ENCODE results near the gene CBL.
"Not testable (repeated sequence)": the region's sequence is repeated elsewhere in the genome, so short reads cannot be mapped to it uniquely, and the experiment has no call there.

The CBL gene

DNA sequence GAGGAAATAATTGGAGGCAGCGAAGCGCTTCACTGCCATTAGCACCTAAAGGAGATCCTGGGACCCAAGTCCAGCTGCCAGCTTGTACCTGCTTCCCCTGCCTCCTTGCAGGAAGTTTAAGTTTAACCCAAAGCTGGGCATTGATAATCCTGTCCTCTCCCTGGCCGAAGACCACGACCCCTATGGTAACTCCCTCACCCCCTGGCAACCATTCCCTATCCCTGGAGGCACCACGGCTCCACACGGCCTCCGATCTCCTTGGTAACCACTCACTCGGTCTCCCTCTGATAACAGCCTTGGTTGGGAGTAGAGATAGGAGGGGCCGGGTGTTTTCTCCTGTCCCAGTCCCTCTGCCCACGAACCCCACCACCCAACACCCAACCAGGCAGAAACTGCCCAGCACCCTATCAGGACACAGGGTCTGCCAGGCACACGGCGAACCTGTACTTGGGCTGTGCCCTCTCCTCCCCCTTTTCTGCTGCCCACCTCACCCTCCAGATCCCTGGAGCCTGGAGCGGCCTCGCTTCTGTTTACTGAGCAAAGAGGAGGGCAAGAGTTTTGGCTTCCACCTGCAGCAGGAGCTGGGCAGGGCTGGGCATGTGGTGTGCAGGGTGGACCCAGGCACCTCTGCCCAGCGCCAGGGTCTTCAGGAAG is 20.0 kb upstream of the CBL start:
- no peak for DNase-seq

DNA sequence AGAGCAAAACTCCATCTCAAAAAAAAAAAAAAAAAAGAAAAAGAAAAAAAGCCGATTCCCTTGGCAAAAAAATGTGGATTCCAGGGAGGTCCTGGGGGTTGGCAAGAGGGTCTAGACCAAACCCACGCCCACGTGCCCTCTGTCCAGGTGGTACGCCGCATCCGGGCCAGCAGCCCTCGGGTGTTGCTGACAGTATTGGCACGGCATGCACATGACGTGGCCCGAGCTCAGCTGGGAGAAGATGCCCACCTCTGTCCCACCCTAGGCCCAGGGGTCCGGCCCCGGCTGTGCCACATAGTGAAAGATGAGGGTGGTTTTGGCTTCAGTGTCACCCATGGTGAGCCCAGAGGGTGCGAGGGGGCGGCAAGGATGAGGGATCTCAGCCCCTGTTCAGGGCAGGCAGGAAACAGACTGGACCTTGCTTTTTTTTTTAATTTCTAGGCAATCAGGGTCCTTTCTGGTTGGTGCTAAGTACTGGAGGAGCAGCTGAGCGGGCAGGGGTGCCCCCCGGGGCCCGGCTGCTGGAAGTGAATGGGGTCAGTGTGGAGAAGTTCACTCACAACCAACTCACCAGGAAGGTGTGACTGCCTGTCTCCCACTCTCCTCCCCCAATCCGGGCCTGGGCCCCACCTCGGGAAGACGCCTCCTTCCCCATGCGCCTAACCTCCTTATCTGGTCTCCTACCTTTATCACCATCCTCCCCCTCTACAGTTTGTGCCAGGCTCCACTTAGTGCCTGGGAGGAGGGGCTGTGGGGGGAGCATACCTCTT is 18.8 kb upstream of the CBL start:
- no peak for DNase-seq

DNA sequence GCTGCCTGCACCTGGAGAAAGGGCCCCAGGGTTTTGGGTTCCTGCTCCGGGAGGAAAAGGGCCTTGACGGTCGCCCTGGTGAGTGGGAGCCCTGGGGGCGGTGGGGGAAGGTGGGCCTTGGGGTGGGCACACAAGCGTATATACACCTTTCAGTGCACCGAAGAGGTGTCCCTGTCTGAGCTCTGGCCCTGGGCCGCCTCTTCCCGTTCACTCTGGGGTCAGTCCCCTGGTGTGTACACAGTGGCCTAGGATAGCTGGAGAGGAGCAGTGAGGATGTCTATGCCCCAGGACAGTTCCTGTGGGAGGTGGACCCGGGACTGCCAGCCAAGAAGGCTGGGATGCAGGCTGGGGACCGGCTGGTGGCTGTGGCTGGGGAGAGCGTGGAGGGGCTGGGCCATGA is 18.1 kb upstream of the CBL start:
- no peak for DNase-seq

- no peak for DNase-seq
These were observed 17.3 kb upstream of the CBL start for GRCh38 chr11:119188887-119189286.

- DNase-seq: no peak
These were observed 16.7 kb upstream of the CBL start for GRCh38 chr11:119189393-119189792.

DNA sequence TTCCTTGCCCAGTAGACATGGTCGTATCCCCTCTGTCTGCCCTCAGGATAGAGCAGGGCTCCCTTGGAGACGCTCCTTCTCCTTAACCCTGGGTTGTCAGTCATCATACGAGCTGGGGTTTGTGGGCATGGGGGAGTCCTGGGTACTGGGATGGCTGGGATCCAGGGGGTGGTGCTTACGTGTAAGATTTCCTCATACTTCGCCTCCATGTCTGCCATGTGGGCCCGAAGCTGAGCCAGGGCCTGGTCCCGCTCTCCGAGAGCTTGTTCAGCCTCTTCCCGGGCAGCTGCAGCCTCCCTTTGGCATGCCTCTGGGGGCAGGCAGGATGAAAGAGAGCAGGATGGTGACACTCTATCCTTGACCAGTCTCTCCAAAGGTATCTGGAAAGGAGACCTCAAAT is 15.6 kb upstream of the CBL start:
- no peak for DNase-seq

DNA sequence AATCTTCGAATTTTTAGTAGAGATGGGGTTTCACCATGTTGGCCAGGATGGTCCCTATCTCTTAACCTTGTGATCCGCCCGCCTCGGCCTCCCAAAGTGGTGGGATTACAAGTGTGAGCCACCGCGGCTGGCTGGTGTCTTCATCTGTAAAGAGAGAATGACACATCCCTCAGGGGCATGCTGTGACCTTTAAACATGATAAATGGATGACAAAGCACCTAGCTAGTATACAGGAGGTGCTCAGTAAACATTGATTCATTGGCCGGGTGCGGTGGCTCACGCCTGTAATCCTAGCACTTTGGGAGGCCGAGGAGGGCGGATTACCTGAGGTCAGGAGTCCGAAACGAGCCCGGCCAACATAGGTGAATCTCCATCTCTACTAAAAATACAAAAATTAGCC is 14.9 kb upstream of the CBL start:
- DNase-seq: not testable (repeated sequence)

- no peak for DNase-seq
These were observed 14.0 kb upstream of the CBL start for GRCh38 chr11:119192111-119192510.

DNA sequence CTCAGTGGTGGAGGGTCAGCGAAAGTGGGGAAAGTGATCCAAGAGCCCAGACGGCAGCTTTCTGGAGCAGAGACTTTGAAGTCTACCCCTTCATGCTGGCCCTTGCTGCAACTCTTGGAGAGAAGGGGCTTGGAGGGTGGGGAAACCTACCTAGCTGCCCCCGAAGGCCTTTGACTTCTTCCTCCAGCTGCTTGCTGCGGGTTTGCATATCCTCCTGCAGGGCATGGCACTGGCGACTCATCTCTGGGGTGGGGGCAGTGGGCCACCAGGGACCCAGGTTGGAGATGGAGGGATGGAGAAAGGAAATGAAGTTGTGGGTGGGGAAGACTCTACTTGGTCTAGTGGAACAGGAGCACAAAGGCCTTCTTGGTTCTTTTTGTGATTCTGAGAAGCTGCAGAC is 13.1 kb upstream of the CBL start:
- no peak for DNase-seq

GRCh38 chr11:119193626-119194025 is 12.5 kb upstream of the CBL start:
- no peak for DNase-seq

DNA sequence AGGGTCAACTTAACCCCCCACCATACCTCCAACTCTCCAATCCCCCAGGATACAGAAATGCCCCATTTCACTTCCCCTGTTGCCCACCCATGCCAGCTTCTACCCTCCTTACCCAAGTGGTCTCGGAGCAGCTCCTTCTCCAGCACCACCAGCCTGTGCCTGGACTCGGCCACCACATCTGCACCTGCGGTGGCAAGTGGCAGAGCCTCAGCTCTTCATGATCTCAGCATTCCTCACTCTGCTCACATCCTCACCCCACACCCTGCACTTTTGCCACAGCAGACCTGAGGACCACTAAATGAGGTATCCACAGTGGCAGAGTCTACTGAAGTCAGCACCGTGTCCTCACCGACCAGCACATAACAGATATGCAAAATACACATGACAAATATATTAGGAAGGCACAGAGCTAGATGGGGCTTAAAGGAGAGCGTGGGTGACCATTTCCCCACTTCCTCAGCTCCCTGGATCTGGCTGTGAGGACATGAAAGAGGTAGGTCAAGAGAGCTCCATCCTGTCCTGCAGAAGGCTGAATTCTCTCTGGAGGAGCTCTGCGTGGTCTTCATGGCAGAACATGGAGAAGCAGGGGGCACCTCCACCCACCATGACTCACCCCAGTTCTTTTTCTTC is 11.2 kb upstream of the CBL start:
- DNase-seq: no peak

GRCh38 chr11:119195680-119196079 is 10.5 kb upstream of the CBL start:
- DNase-seq: peak; percentile 61

- DNase-seq: peak; percentile 78
These were observed 9.2 kb upstream of the CBL start for GRCh38 chr11:119196833-119197483.

- DNase-seq: no peak
These were observed 7.2 kb upstream of the CBL start for GRCh38 chr11:119198925-119199324.

- DNase-seq: not testable (repeated sequence)
These were observed 4.9 kb upstream of the CBL start for GRCh38 chr11:119201236-119201635.

GRCh38 chr11:119202554-119202953 is 3.6 kb upstream of the CBL start:
- DNase-seq: no peak

GRCh38 chr11:119204066-119204465 is 2.1 kb upstream of the CBL start:
- no peak for DNase-seq

DNA sequence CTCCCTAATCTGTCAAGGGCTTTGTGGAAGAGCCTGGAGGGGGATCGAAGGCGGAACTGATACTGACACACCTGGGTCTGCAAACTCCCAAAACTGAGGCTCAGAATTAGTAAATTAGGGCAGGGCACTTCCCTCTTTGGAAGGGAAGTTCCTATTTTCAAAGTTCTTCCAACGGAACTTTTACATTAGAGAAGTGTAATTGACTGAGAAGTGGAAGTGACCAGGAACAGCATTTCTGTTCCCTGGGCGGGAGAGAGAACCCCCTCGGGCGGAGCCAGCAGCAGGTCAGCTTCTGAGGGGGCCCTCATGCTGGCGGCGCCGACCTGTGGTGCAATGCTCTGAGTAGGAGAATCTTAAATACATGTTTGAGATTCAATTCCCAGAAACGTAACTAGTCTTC is 1.1 kb upstream of the CBL start:
- no peak for DNase-seq

DNA sequence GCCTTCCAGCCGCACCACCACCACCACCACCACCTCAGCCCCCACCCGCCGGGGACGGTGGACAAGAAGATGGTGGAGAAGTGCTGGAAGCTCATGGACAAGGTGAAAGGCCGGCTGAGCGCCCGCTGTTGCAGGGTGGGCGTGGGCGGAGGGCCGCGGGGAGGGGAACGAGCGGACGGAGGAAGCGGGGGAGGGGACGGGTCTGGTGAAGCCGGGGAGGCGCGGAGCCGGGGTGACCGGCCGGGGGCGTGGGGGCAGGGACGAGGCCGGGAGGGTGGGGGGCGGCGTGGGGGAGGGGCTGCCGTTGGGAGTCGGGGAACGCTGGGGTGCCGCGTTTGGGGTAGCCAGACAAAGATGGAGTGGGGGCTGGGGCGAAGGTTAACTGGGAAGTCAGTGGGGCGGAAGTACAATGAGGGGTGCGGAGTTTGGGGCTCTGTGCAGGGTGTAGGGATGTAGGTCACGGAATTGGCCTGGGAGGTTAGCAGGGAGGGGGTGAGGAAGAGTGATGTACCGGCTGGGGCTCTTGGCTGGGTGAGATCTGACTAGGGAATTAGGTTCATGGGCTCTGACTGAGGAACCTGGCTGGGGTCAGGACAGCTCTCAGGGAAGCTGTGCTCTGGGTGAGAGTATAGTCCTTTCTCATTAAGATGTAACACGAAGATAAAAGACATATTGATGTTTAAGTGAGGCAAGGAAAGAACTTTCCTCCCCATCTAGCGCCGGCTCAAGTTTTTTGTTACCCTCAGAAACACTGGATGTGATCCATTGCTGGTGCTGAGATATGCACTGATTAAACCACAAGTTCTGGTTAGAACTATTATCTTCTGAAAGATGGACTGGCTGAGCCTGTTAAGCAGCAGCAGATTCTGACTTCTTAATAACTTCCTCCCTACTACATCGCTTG is 624 bp downstream of the CBL start:
- DNase-seq: peak; percentile 41

GRCh38 chr11:119207415-119207960 is 1.3 kb downstream of the CBL start:
- DNase-seq: no peak

- DNase-seq: no peak
These were observed 3.0 kb downstream of the CBL start for GRCh38 chr11:119209186-119209585.

DNA sequence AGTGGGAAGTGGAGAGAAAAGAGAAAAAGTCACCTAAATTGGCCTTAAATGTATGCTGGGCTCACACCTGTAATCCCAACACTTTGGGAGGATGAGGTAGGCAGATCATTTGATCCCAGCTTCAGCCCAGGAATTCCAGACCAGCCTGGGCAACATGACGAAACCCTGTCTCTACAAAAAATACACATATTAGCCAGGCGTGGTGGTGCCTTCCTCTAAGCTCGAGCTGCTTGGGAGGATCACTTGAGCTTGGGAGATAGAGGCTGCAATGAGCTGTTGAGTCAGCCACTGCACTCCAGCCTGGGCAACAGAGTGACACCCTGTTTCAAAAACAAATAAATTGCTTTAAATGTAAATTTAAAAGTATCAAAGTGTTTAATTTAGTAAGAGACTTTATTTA is 3.9 kb downstream of the CBL start:
- DNase-seq: no peak

Measured in EL (cell line).